Stimulated activated naive CD8-positive, alpha-beta T cell treated with anti-CD3 and anti-CD28 coated beads, Interleukin-15, amount 100 ng/mL, for 72 hours (primary cell): ENCODE measurements around the gene GRK1.
"Not testable (repeated sequence)": the region's sequence is repeated elsewhere in the genome, so short reads cannot be mapped to it uniquely, and the experiment has no call there.

Experiments used
- ATAC-seq: fragments of 150-1000 bp; cut with Tn5 transposase; 2 replicates; pipeline ENCODE4 v1.10.0; 2021; ENCODE audit warnings: mild to moderate bottlenecking, moderate library complexity
- DNase-seq, 2 donors: peaks; one replicate each; pipeline ENCODE4 v3.0.0; 2021 to 2022
- H3K27ac Mint-ChIP-seq, 2 donors: one replicate each; pipeline ENCODE4 v1.8.0; 2022; ENCODE audit warnings: mild to moderate bottlenecking in 2 of 2, mixed read lengths in 2 of 2, moderate library complexity in 2 of 2
- H3K27me3 Mint-ChIP-seq: one replicate; pipeline ENCODE4 v1.8.0; 2022; ENCODE audit warnings: mixed read lengths
- H3K4me1 Mint-ChIP-seq: one replicate; pipeline ENCODE4 v1.8.0; 2022; ENCODE audit warnings: mild to moderate bottlenecking, mixed read lengths
- H3K4me3 Mint-ChIP-seq, 2 donors: one replicate each; pipeline ENCODE4 v1.8.0; 2022; ENCODE audit warnings: mild to moderate bottlenecking in 2 of 2, mixed read lengths in 2 of 2, moderate library complexity in 1 of 2
- H3K9me3 Mint-ChIP-seq, 2 donors: one replicate each; pipeline ENCODE4 v1.8.0; 2022; ENCODE audit warnings: mixed read lengths in 2 of 2

The GRK1 gene

GRCh38 chr13:113666951-113667701, at the start of gene GRK1:
Gene GRK1 (plus strand): TSS chr13:113667219. CDS start chr13:113667387, 168 bp downstream.
- DNase-seq: no peak
- Mint-ChIP-seq H3K27ac (peak within 1 kb of the TSS in 1 of 2 donors; percentile 19), H3K4me3 (no peak within 1 kb of the TSS), H3K4me1 (no peaks in the 10 kb centered on the region), H3K9me3 (peaks cover 1 to 2% of the 10 kb centered on the region in 2 donors), H3K27me3 (no peaks in the 10 kb centered on the region)
- ATAC-seq: no peak

- DNase-seq (no peak), ATAC-seq (no peak)
- no peak overlapping the region for H3K27ac Mint-ChIP-seq
- no peaks in the 10 kb centered on the region for H3K27me3 Mint-ChIP-seq
- no peaks in the 10 kb centered on the region for H3K9me3 Mint-ChIP-seq
- H3K4me3 Mint-ChIP-seq: no peak overlapping the region
- H3K4me1 Mint-ChIP-seq: peaks cover 6% of the 10 kb centered on the region
Observed at GRCh38 chr13:113617961-113618360, 49.1 kb upstream of the GRK1 start.

GRCh38 chr13:113618455-113618854, 48.6 kb upstream of the GRK1 start:
- Mint-ChIP-seq H3K27me3 (no peaks in the 10 kb centered on the region), H3K4me3 (no peak overlapping the region), H3K4me1 (peaks cover 6% of the 10 kb centered on the region), H3K27ac (no peak overlapping the region), H3K9me3 (no peaks in the 10 kb centered on the region)
- DNase-seq (no peak), ATAC-seq (no peak)

GRCh38 chr13:113620036-113620796, 46.8 kb upstream of the GRK1 start:
- H3K27ac Mint-ChIP-seq: no peak overlapping the region
- no peak overlapping the region for H3K4me3 Mint-ChIP-seq
- H3K9me3 Mint-ChIP-seq: peaks cover 0 to 7% of the 10 kb centered on the region in 2 donors
- H3K4me1 Mint-ChIP-seq: peaks cover 6% of the 10 kb centered on the region
- no peaks in the 10 kb centered on the region for H3K27me3 Mint-ChIP-seq
- no peak for ATAC-seq
- no peak for DNase-seq

- ATAC-seq (no peak), DNase-seq (no peak)
- H3K27ac Mint-ChIP-seq: peak overlapping the region in 1 of 2 donors; percentile 63
- H3K9me3 Mint-ChIP-seq: peaks cover 0 to 7% of the 10 kb centered on the region in 2 donors
- no peak overlapping the region for H3K4me3 Mint-ChIP-seq
- H3K27me3 Mint-ChIP-seq: no peaks in the 10 kb centered on the region
- H3K4me1 Mint-ChIP-seq: peaks cover 6% of the 10 kb centered on the region
Observed at GRCh38 chr13:113621046-113621445, 46.0 kb upstream of the GRK1 start.

GRCh38 chr13:113621498-113621897, 45.5 kb upstream of the GRK1 start:
- H3K4me3 Mint-ChIP-seq, H3K27me3 Mint-ChIP-seq, H3K9me3 Mint-ChIP-seq, H3K4me1 Mint-ChIP-seq, DNase-seq, ATAC-seq: not testable (repeated sequence)
- H3K27ac Mint-ChIP-seq: peak overlapping the region in 1 of 2 donors; percentile 89

- not testable (repeated sequence) for DNase-seq, H3K9me3 Mint-ChIP-seq, ATAC-seq, H3K4me3 Mint-ChIP-seq, H3K27me3 Mint-ChIP-seq
- Mint-ChIP-seq H3K4me1 (peaks cover 10% of the 10 kb centered on the region), H3K27ac (peak overlapping the region in 1 of 2 donors; percentile 75)
Observed at GRCh38 chr13:113621986-113622550, 45.0 kb upstream of the GRK1 start.

GRCh38 chr13:113622791-113623490, 44.1 kb upstream of the GRK1 start:
- Mint-ChIP-seq H3K27me3 (no peaks in the 10 kb centered on the region), H3K4me3 (no peak overlapping the region), H3K4me1 (peaks cover 10% of the 10 kb centered on the region), H3K27ac (no peak overlapping the region), H3K9me3 (peaks cover 0 to 7% of the 10 kb centered on the region in 2 donors)
- no peak for ATAC-seq
- DNase-seq: no peak

GRCh38 chr13:113623491-113624234, 43.4 kb upstream of the GRK1 start:
- Mint-ChIP-seq H3K27me3 (no peaks in the 10 kb centered on the region), H3K9me3 (peaks cover 0 to 7% of the 10 kb centered on the region in 2 donors), H3K27ac (no peak overlapping the region), H3K4me3 (no peak overlapping the region), H3K4me1 (peaks cover 12% of the 10 kb centered on the region)
- DNase-seq (no peak), ATAC-seq (no peak)

- H3K4me3 Mint-ChIP-seq: no peak overlapping the region
- H3K9me3 Mint-ChIP-seq: peaks cover 0 to 7% of the 10 kb centered on the region in 2 donors
- H3K27me3 Mint-ChIP-seq: no peaks in the 10 kb centered on the region
- DNase-seq: no peak
- no peak overlapping the region for H3K27ac Mint-ChIP-seq
- no peak for ATAC-seq
- H3K4me1 Mint-ChIP-seq: peaks cover 15% of the 10 kb centered on the region
Observed at GRCh38 chr13:113624235-113624587, 42.8 kb upstream of the GRK1 start.

- H3K4me1 Mint-ChIP-seq: peaks cover 19% of the 10 kb centered on the region
- ATAC-seq: not testable (repeated sequence)
Observed at GRCh38 chr13:113624640-113625304, 42.2 kb upstream of the GRK1 start.

GRCh38 chr13:113625965-113626721, 40.9 kb upstream of the GRK1 start:
- H3K27me3 Mint-ChIP-seq: no peaks in the 10 kb centered on the region
- DNase-seq (no peak), ATAC-seq (no peak)
- H3K4me1 Mint-ChIP-seq: peaks cover 23% of the 10 kb centered on the region
- peaks cover 0 to 7% of the 10 kb centered on the region in 2 donors for H3K9me3 Mint-ChIP-seq
- H3K4me3 Mint-ChIP-seq: no peak overlapping the region
- H3K27ac Mint-ChIP-seq: peak overlapping the region in 1 of 2 donors; percentile 86

More at GRCh38 chr13:113624640-113625304, 42.2 kb upstream of the GRK1 start:
- H3K9me3 Mint-ChIP-seq, DNase-seq, H3K27me3 Mint-ChIP-seq, H3K27ac Mint-ChIP-seq, H3K4me3 Mint-ChIP-seq: not testable (repeated sequence)

GRCh38 chr13:113627136-113627535, 39.9 kb upstream of the GRK1 start:
- ATAC-seq (no peak), DNase-seq (no peak)
- Mint-ChIP-seq H3K4me3 (no peak overlapping the region), H3K4me1 (peaks cover 32% of the 10 kb centered on the region), H3K27ac (no peak overlapping the region), H3K9me3 (peaks cover 0 to 7% of the 10 kb centered on the region in 2 donors), H3K27me3 (no peaks in the 10 kb centered on the region)
